ENCODE results near the gene TPRKB. TPM values are rescaled to one million over a fixed set of nuclear protein-coding genes. Genes with fewer than 3 reads are reported as not detected.

TPRKB gene
- total and polyA plus RNA-seq, 9 of the 15 experiments (the other 6 are each of a cell fraction or from before 2014, with no cell fraction given): 55.6 to 250 (median 112) TPM

DNA sequence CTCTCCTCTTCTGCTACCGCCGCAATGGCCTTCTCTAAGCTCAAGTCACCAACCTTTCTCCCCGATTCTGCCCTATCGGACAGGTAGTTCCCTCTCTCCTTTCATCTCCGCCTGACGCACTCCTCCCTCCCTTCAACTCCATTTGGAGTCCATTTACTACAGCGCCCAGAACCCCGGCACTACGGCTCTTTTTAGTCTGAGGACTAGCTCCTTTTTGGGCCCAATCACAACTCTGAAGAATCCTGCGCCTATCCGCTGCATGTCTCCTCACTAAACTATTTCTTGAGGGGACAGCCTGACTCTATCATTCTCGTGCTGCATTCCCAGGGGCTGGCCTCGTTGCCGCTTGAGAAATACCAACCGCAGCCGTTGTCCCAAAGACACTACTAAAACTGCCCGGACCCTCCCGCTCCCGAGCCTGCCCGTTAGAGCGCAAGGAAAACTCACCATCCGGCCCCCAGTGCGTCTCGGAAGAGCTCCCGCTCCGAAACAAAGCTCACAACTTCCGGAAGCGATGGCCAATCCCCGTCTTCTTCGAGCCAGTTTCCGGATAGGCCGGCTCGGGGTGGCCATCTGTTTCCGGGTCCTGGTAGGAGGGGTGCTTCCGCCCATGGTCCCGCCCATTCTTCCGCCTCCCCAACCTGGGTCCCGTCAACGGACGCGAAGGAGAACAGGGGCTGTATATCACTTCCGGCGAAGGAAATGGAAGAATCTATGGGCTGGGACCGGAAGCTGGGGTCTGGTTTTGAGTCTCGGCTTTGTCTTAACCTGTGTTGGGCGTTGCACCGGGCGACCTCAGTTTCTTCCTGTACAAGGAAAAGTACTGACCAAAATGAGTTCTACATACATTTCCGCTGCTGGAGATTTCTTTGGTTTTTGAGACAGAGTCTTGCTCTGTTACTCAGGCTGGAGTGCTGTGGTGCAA is at the start of gene TPRKB (continued):
- TF ChIP-seq, protein P1, sequence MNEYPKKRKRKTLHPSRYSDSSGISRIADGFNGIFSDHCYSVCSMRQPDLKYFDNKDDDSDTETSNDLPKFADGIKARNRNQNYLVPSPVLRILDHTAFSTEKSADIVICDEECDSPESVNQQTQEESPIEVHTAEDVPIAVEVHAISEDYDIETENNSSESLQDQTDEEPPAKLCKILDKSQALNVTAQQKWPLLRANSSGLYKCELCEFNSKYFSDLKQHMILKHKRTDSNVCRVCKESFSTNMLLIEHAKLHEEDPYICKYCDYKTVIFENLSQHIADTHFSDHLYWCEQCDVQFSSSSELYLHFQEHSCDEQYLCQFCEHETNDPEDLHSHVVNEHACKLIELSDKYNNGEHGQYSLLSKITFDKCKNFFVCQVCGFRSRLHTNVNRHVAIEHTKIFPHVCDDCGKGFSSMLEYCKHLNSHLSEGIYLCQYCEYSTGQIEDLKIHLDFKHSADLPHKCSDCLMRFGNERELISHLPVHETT (CRISPR knock-in tag; conservative IDR thresholded peaks at IDR 0.05 in 1 of 2, IDR thresholded peaks at IDR 0.05 in 1 of 2): peak in 1 of 2 experiments; percentile 86; a peak in 2 of 4 replicates
- TF ChIP-seq ATF7 (IDR thresholded peaks at IDR 0.05) (peak; percentile 84; the same call in 1 of the 2 replicates), DACH1 (IDR thresholded peaks at IDR 0.05; ENCODE audit: partially characterized antibody) (peak; percentile 9), THAP12 (CRISPR knock-in tag; IDR thresholded peaks at IDR 0.05) (peak; percentile 44; the same call in 1 of the 2 replicates), ELF2 (CRISPR knock-in tag; IDR thresholded peaks at IDR 0.05) (peak; percentile 90), RBM25 (IDR thresholded peaks at IDR 0.05; ENCODE audit: low read depth, low read length, severe bottlenecking) (no peak), NFATC3 (IDR thresholded peaks at IDR 0.05) (no peak), ZNF133 (CRISPR knock-in tag; IDR thresholded peaks at IDR 0.05) (no peak), EZH2 (IDR thresholded peaks at IDR 0.05; ENCODE audit: borderline replicate concordance, low read depth, low read length) (no peak), KHSRP (IDR thresholded peaks at IDR 0.05) (no peak), SMARCE1 (IDR thresholded peaks at IDR 0.05) (no peak), CHD1 (IDR thresholded peaks at IDR 0.05; ENCODE audit: low read length) (no peak), DDX20 (tag; IDR thresholded peaks at IDR 0.05; ENCODE audit: low read depth) (no peak)
- TF ChIP-seq, protein P2, sequence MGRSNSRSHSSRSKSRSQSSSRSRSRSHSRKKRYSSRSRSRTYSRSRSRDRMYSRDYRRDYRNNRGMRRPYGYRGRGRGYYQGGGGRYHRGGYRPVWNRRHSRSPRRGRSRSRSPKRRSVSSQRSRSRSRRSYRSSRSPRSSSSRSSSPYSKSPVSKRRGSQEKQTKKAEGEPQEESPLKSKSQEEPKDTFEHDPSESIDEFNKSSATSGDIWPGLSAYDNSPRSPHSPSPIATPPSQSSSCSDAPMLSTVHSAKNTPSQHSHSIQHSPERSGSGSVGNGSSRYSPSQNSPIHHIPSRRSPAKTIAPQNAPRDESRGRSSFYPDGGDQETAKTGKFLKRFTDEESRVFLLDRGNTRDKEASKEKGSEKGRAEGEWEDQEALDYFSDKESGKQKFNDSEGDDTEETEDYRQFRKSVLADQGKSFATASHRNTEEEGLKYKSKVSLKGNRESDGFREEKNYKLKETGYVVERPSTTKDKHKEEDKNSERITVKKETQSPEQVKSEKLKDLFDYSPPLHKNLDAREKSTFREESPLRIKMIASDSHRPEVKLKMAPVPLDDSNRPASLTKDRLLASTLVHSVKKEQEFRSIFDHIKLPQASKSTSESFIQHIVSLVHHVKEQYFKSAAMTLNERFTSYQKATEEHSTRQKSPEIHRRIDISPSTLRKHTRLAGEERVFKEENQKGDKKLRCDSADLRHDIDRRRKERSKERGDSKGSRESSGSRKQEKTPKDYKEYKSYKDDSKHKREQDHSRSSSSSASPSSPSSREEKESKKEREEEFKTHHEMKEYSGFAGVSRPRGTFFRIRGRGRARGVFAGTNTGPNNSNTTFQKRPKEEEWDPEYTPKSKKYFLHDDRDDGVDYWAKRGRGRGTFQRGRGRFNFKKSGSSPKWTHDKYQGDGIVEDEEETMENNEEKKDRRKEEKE (IDR thresholded peaks at IDR 0.05; ENCODE audit: borderline replicate concordance in 1 of 2, control insufficient read depth in 1 of 2, low read depth in 2 of 2, low read length in 1 of 2): peak in 1 of 2 experiments; percentile 90; a peak in 2 of 4 replicates
- TF ChIP-seq, protein P3, sequence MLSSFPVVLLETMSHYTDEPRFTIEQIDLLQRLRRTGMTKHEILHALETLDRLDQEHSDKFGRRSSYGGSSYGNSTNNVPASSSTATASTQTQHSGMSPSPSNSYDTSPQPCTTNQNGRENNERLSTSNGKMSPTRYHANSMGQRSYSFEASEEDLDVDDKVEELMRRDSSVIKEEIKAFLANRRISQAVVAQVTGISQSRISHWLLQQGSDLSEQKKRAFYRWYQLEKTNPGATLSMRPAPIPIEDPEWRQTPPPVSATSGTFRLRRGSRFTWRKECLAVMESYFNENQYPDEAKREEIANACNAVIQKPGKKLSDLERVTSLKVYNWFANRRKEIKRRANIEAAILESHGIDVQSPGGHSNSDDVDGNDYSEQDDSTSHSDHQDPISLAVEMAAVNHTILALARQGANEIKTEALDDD (IDR thresholded peaks at IDR 0.05): no peak
- TF ChIP-seq, protein P4, sequence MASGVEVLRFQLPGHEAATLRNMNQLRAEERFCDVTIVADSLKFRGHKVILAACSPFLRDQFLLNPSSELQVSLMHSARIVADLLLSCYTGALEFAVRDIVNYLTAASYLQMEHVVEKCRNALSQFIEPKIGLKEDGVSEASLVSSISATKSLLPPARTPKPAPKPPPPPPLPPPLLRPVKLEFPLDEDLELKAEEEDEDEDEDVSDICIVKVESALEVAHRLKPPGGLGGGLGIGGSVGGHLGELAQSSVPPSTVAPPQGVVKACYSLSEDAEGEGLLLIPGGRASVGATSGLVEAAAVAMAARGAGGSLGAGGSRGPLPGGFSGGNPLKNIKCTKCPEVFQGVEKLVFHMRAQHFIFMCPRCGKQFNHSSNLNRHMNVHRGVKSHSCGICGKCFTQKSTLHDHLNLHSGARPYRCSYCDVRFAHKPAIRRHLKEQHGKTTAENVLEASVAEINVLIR (CRISPR knock-in tag; IDR thresholded peaks at IDR 0.05): no peak

Measured in K562 (cell line).